ENCODE data around the gene USP12.

- TF ChIP-seq NFRKB (IDR thresholded peaks at IDR 0.05), result no peak
- no peak for TF ChIP-seq SP1 (IDR thresholded peaks at IDR 0.05)
- TF ChIP-seq BHLHE40 (IDR thresholded peaks at IDR 0.05; ENCODE audit: borderline replicate concordance), result no peak
- TF ChIP-seq SUZ12 (IDR thresholded peaks at IDR 0.05), result no peak
- TF ChIP-seq ELF4 (IDR thresholded peaks at IDR 0.05), result no peak
- TF ChIP-seq LEF1 (IDR thresholded peaks at IDR 0.05; ENCODE audit: borderline replicate concordance), result no peak
- TF ChIP-seq ZNF384 (IDR thresholded peaks at IDR 0.05), result no peak
- no peak for TF ChIP-seq FOXM1 (IDR thresholded peaks at IDR 0.05; ENCODE audit: borderline replicate concordance)
Measured at GRCh38 chr13:27112006-27112405, 59.6 kb downstream of the USP12 start.

All from HEK293T (cell line).